Inflammatory macrophage (primary cell): ENCODE results near the gene AP2B1.
"Not testable (repeated sequence)": the region's sequence is repeated elsewhere in the genome, so short reads cannot be mapped to it uniquely, and the experiment has no call there.

Source experiments
- DNase-seq, 2 donors: peaks; one replicate each; pipeline ENCODE4 v3.0.0-alpha.2; 2020 to 2022
- total RNA-seq, 18 experiments: gene quantifications; one replicate each; lab custom pipeline; 2026; ENCODE audit warnings: mixed read lengths in 6 of 18, inconsistent platforms in 2 of 18; lab: John Stamatoyannopoulos, UW

Gene AP2B1
- 90.7 to 228 (median 126) reads per million in 18 experiments for total RNA-seq

DNA sequence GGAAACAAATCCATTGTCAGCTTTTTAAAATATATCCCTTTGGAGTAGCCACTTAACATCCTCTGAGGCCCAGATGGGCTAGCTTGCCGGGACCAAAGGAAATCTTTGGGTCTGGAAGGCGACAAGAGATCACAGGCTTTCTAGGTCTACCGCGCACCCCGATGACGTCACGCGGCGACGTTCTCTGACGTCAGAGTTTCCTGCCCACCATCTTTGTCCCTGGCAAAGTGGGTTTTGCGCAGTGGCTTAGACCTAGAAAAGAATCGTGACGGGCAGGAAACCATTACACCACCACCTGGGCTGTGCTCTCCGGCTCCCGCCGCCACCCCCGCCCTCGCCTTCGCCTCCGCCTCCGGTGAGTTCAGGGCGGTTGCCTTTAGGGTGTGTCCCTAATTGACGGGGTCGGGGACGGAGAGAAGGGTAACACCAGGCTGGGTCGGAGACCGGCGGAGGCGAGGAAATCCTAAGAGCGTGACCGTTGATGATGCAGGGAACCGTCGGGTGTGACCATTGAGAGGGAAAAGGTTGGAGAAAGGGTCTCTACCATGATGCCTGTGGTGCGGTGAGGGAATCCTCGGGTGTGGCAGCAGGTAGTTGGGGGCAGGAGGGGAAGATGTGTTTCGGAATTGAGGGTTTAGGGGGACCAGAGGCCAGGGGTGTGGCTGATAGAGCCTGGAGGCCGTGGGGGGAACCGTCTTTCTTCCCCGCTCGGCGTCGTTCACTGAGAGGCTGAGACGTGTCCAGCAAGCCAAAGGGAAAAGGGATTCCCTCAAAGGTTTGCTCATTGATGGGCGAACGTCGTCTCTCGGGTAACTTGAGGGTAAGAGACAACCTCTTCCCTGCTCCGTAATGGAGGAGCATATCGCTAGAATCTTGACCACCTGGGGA lies at the start of gene AP2B1:
Gene AP2B1, plus strand, starts transcription at position 249 of the 888 bp plus-strand sequence. CDS start 6,709 bp downstream, outside the sequence.
- DNase-seq, result peak; percentile 93 to 97

DNA sequence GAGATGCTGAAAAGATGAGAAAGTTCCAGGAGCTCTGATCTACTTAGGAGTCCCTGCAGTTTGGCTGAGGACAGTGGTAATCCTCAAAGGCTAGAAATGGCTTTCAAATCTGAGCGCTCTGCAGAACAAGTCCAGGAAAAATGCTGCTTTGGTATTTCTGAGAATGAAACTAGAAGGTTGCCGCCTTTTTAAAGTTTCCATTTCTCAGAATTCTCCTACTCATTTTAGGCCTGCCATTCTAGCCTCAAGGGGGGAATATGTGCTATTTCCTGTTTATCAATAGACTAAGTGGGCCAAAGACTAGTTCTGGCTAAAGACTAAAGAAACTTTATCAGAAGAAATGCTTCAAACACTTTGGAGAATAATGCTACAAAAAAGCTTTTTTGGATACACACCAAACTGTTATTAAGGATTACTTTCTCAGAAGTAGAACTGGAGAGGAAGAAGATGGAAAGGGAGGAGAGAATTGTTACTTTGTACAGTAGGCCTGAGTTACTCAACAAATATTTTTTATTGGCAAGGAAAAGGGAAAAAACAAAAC lies 49.5 kb upstream of the AP2B1 start, which contains the start of gene SLFN12L:
Gene SLFN12L, minus strand, starts transcription at position 78 of the 541 bp plus-strand sequence. CDS start 15,314 bp downstream, outside the sequence.
- DNase-seq, result peak; percentile 20 to 77

DNA sequence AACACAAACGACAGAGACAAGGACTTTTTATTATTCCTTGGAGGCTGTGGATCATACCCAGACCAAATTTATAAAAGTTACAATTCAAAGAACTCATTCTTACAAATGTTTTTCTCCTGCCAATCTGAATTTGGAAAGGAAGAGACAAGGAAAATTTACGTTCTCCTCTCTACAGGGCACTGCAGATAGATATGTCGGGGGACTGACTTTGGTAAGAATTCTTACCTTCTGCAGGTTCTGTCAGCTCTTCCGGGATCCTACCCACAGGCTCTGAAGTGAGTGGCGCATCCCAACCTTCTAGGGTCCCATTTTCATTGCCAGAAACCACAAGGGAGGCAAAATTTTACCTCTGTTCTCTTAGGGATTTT lies 47.5 kb upstream of the AP2B1 start:
- DNase-seq, result no peak

GRCh38 chr17:35540589-35541404 lies 46.3 kb upstream of the AP2B1 start:
- DNase-seq, result peak; percentile 91 to 92

DNA sequence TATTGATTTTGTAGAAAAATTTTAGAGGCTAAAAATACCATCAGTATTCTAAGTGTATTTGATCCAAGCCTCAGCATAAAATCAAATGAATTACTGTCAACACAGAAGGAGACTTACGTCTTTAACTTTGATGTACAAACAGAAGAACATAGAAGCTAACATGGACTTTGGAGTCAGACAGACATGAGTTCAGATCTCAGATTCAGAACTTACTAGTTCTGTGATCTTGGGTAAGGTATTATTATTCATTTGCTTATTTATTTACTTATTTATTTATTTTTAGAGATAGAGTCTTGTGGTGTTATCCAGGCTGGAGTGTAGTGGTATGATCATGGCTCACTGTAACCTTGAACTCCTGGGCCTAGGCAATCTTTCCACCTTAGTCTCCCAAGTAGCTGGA lies 45.7 kb upstream of the AP2B1 start:
- peak in 1 of 2 donors; percentile 21 for DNase-seq

GRCh38 chr17:35542990-35543389 lies 44.1 kb upstream of the AP2B1 start:
- DNase-seq, result no peak

DNA sequence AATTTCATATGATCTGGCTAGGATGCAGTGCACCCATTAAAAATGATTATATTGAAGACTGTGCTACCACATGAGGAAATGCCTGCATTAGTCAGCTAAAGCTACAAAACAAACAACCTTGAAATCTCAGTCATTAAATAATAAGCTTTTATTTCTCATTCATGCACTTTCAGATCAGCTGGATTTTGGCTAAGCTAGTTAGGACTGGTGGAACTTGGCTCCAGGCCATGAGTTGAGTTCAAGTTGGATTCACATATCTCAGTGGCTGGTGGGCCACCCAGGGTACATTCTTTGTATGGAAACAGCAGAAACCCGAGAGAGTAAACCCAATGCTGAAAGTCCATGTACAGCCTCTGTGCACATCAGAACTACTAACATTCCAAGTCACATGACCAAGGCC lies 43.3 kb upstream of the AP2B1 start:
- no peak for DNase-seq

GRCh38 chr17:35545150-35545549 lies 42.0 kb upstream of the AP2B1 start:
- DNase-seq, result no peak

DNA sequence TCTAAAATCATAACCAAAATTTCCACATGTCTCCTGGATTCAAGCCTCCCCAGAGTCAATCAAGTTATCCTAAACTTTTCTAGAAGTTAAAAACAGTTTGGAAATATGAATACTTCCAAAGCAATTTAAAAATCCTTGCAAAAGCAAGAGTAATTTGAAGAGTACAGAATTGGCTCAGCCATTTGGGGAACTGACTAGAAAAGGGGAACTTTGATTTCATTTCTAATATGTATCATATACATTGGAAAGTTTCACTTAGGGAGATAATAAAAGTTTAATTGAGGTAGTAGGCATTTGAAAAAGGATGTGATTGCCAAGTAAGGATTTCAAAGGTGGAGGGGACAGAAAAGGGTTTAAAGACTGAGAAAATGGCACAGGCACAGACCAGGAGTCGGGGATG lies 40.6 kb upstream of the AP2B1 start:
- DNase-seq, result peak; percentile 47 to 68

- no peak for DNase-seq
Measured at GRCh38 chr17:35548208-35548810, 38.8 kb upstream of the AP2B1 start.

DNA sequence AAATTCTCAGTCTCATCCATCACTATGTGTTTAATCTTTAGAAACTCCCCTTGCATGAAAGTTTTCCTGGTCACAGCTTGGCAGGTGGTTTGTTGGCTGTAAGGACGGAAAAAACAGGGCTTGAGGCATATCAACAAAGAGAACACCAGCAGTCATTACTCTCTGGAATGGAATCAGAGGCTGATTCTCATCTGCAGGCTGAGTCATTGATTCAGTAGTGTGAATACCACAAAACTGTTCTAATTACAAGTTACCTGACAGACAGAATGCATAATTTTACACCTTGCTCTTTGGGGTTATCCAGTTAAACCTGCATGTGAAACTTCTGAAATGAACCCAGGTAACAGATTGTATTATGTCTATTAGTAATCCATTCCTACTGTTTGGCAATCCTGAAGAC lies 38.1 kb upstream of the AP2B1 start:
- no peak for DNase-seq

DNA sequence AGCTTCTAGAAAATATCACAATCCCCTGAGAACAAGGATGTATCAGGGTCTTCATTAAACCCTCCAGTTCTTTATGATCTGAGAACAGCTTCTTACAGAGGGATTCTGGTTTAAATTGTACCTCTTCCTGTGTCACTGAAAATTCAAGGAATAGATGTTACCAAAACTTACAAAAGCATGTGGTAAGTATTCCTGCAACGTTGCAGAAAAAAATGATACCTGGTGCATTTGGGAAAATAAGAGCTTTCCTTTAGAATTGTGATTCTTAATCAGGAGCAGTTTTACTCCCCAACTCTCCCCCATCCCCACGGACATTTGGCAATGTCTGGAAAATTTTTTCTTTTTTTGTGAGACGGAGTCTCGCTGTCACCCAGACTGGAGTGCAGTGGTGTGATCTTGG lies 33.8 kb upstream of the AP2B1 start:
- DNase-seq, result no peak

GRCh38 chr17:35554668-35555067 lies 32.5 kb upstream of the AP2B1 start:
- no peak for DNase-seq

GRCh38 chr17:35555691-35556090 lies 31.4 kb upstream of the AP2B1 start:
- no peak for DNase-seq

- DNase-seq, result peak in 1 of 2 donors; percentile 26
Measured at GRCh38 chr17:35557353-35557752, 29.8 kb upstream of the AP2B1 start.

DNA sequence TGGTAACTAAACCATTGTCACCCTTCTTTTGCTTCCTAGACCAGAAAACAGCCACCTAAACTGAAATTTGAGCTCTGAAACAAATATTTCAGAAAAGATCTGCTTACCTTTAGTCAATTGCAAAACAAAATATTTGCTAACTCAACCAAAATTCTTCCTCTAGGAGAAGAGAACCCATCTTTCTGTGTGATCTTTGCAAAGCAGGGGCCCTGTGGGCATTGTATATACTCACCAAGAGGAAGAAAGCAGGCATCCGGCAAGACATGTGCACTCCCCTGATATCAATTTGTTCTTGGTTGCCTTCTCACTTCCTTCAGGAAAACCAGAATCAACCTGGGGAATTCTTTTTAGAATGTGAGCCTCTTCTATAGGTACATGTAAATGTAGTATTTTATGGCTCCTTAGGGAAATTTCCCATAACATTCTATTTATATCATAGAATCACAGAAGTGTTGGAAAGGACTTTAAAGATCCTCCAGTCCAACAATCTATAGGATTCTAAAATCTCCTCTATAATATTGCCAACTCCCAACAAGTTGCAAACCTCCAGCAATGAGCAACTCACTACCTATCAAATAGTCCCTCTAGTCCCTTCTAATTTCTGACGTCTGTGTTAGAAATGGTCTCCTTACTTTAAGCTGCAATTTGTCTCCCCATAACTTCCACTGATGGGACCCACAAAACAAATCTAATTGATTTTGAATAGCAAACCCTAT lies 27.5 kb upstream of the AP2B1 start:
- DNase-seq, result no peak

DNA sequence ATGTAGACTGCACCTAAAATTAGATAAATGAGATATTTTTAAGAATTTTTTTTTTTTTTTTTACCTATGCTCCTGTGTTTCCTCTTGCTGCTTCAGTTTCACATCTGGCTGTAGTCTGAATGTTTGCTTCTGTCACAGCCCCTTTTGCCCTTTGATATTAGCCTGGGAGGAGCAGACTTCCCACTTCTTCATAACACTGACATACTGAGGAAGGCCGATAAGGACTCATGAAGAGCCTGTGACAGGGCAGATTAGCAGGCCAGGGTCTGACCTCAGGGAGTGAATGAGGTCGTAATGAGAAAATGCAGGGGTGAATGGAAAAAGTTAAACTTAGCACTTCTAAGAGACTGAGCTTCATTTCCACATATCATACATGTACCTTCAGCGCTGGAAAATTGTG lies 26.4 kb upstream of the AP2B1 start, which contains the start of gene SLFN14:
Gene SLFN14, minus strand, starts transcription at position 117 of the 400 bp plus-strand sequence. CDS start 2,757 bp downstream, outside the sequence.
- no peak for DNase-seq

GRCh38 chr17:35563181-35563580 lies 23.9 kb upstream of the AP2B1 start:
- not testable (repeated sequence) for DNase-seq

- no peak for DNase-seq
Measured at GRCh38 chr17:35566968-35567367, 20.2 kb upstream of the AP2B1 start.

- DNase-seq, result peak; percentile 55 to 65
Measured at GRCh38 chr17:35568561-35568960, 18.6 kb upstream of the AP2B1 start.

GRCh38 chr17:35569405-35569804 lies 17.7 kb upstream of the AP2B1 start:
- no peak for DNase-seq

DNA sequence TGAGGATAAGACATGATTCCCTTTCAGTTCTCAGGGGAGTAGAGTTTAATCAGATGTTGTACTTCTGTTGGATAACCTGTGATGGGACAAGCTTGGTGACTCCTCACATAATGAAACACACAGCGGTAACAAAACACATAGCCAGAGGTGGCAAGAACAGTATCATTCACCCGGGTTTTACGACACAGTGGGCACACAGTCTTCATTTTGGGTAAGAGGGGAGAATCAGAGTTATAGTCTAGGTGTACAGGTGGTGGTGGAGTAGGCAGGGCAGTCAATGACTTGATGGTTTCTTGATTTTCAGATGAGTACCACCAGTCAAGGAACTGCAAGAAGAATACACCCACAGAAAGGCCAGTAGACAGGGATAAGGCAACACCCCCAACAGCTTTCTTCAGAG lies 11.4 kb upstream of the AP2B1 start:
- DNase-seq, result no peak
